Ishikawa (cell line): ENCODE results near the gene SERGEF.

ENCODE experiments used
- CEBPB ChIP-seq: IDR thresholded peaks from 2 replicates; pipeline ENCODE4 v1.6.1; 2012
- CREB1 ChIP-seq: IDR thresholded peaks from 2 replicates; pipeline ENCODE4 v1.6.1; 2012; ENCODE audit warnings: low read depth
- EGR1 ChIP-seq: IDR thresholded peaks from 2 replicates; pipeline ENCODE4 v1.6.1; 2012
- EP300 ChIP-seq: IDR thresholded peaks from 2 replicates; pipeline ENCODE4 v1.6.1; 2012; ENCODE audit warnings: borderline replicate concordance
- FOXM1 ChIP-seq: IDR thresholded peaks from 2 replicates; pipeline ENCODE4 v1.6.1; 2012; ENCODE audit warnings: low read depth, borderline replicate concordance
- MAX ChIP-seq: IDR thresholded peaks from 2 replicates; pipeline ENCODE4 v1.6.1; 2012
- NFIC ChIP-seq: IDR thresholded peaks from 2 replicates; pipeline ENCODE4 v1.6.1; 2012
- RAD21 ChIP-seq: IDR thresholded peaks from 2 replicates; pipeline ENCODE4 v1.6.1; 2012; ENCODE audit warnings: low read depth
- TAF1 ChIP-seq: IDR thresholded peaks from 2 replicates; pipeline ENCODE4 v1.6.1; 2012; ENCODE audit warnings: low read depth, mild to moderate bottlenecking
- TCF12 ChIP-seq: IDR thresholded peaks from 2 replicates; pipeline ENCODE4 v1.6.1; 2012; ENCODE audit warnings: low read depth
- TEAD4 ChIP-seq: IDR thresholded peaks from 2 replicates; pipeline ENCODE4 v1.6.1; 2012
- USF1 ChIP-seq: IDR thresholded peaks from 2 replicates; pipeline ENCODE4 v1.6.1; 2012
- YY1 ChIP-seq: IDR thresholded peaks from 2 replicates; pipeline ENCODE4 v1.6.1; 2012; ENCODE audit warnings: low read depth
- ZBTB7A ChIP-seq: IDR thresholded peaks from 2 replicates; pipeline ENCODE4 v1.6.1; 2012; ENCODE audit warnings: low read depth
- TF ChIP-seq, protein P1 (sequence below): IDR thresholded peaks from 2 replicates; pipeline ENCODE4 v1.6.1; 2012; ENCODE audit warnings: low read depth, mild to moderate bottlenecking

The SERGEF gene

GRCh38 chr11:18022419-18022818, 9.6 kb upstream of the SERGEF start:
- TF ChIP-seq EP300: no peak
- no peak for TF ChIP-seq TEAD4
- TF ChIP-seq MAX: no peak
- TF ChIP-seq FOXM1: no peak
- TF ChIP-seq TAF1: no peak
- TF ChIP-seq NFIC: no peak
- no peak for TF ChIP-seq USF1

DNA sequence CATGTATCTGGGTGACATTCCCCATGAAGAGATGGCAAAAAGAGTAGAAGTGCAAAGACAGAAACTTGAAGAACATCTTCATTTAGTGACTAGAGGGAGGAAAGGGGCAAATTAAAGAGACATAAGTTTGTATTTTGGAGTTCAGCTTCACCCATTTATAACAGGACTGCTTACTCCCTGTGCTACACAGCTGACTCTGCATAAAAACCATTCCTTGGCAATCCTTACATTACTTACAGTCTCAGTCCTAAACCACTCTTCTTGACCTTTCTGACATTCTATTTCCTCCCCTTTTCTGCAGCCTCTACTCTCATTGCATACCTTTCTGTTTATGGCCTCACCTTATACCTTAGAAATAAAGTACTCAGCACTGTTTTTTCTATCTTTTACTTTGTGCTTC, 6.8 kb upstream of the SERGEF start:
- TF ChIP-seq FOXM1 (no peak), YY1 (no peak), CEBPB (no peak), EP300 (no peak), TCF12 (no peak), RAD21 (no peak), CREB1 (no peak), NFIC (no peak), EGR1 (no peak), TEAD4 (no peak), ZBTB7A (no peak), MAX (no peak)

- no peak for TF ChIP-seq EP300
- no peak for TF ChIP-seq TEAD4
- TF ChIP-seq ZBTB7A: no peak
- TF ChIP-seq USF1: no peak
- no peak for TF ChIP-seq TCF12
- TF ChIP-seq, protein P1, sequence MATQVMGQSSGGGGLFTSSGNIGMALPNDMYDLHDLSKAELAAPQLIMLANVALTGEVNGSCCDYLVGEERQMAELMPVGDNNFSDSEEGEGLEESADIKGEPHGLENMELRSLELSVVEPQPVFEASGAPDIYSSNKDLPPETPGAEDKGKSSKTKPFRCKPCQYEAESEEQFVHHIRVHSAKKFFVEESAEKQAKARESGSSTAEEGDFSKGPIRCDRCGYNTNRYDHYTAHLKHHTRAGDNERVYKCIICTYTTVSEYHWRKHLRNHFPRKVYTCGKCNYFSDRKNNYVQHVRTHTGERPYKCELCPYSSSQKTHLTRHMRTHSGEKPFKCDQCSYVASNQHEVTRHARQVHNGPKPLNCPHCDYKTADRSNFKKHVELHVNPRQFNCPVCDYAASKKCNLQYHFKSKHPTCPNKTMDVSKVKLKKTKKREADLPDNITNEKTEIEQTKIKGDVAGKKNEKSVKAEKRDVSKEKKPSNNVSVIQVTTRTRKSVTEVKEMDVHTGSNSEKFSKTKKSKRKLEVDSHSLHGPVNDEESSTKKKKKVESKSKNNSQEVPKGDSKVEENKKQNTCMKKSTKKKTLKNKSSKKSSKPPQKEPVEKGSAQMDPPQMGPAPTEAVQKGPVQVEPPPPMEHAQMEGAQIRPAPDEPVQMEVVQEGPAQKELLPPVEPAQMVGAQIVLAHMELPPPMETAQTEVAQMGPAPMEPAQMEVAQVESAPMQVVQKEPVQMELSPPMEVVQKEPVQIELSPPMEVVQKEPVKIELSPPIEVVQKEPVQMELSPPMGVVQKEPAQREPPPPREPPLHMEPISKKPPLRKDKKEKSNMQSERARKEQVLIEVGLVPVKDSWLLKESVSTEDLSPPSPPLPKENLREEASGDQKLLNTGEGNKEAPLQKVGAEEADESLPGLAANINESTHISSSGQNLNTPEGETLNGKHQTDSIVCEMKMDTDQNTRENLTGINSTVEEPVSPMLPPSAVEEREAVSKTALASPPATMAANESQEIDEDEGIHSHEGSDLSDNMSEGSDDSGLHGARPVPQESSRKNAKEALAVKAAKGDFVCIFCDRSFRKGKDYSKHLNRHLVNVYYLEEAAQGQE: no peak
Observed at GRCh38 chr11:18016789-18017188, 3.9 kb upstream of the SERGEF start.

- no peak for TF ChIP-seq YY1
Observed at GRCh38 chr11:18014876-18015275, 2.0 kb upstream of the SERGEF start.

- TF ChIP-seq TAF1: no peak
Observed at GRCh38 chr11:18013790-18014507, 1.1 kb upstream of the SERGEF start.

DNA sequence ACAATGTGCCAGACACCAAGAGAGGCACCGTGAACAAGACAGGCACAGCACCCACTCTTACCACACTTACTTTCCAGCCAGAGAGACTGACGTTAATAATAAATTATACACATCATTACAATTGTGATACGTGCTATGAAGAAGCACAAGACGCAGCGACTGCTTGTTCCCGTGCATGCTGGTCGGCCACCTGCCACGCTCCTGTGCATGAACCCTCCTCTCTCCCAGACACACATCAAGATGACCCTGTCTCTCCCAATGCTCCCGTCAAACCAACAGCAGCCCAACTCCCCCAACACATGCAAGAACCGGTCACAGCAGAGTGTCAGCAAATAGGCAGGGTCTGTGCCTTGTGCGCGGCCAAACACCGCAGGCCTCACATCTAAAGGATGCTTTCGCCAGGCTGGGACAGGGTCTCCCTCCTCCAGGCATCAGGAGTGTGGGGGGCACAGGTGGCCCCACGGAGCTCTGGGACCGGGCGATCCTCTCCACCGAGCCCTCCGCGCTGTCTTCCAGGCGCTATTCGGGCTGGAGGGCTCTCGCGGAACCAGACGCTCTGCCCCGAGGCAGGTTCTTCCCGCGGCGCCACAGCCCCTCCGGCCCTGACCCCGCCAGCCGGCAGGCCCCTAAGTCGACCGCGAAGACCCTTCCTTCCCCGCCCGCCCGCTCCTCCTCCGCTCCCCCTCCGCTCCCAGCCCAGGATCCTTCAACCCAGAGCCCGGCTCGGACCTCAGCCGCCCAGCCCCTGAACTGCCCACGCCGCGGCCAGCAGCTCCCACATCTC, 533 bp downstream of the SERGEF start:
- TF ChIP-seq CREB1 (no peak), NFIC (no peak), EP300 (no peak), MAX (no peak), TCF12 (no peak; the same call in 1 of the 2 replicates), YY1 (no peak), CEBPB (no peak), ZBTB7A (peak; percentile 43), TAF1 (peak; percentile 46; the same call in 1 of the 2 replicates), EGR1 (no peak)
- TF ChIP-seq, protein P1: no peak
